H9 (cell line): ENCODE data around the gene NCOR1. TPM values are rescaled to one million over a fixed set of nuclear protein-coding genes. Genes with fewer than 3 reads are reported as not detected.
"Not testable (repeated sequence)": the region's sequence is repeated elsewhere in the genome, so short reads cannot be mapped to it uniquely, and the experiment has no call there.

Source experiments
- DNase-seq: peaks from one replicate; pipeline ENCODE4 v3.0.0-alpha.2; 2017
- H2AFZ ChIP-seq: one replicate; pipeline ENCODE4 v1.6.1; 2013; ENCODE audit warnings: mild to moderate bottlenecking, low read length, control low read depth, moderate library complexity
- H2AK5ac ChIP-seq: 2 replicates; pipeline ENCODE4 v1.6.1; 2013; ENCODE audit warnings: low read length, control low read depth, mixed read lengths; ENCODE audit not compliant: insufficient read length
- H2BK120ac ChIP-seq: one replicate; pipeline ENCODE4 v1.6.1; 2013; ENCODE audit warnings: low read depth, mild to moderate bottlenecking, low read length, control low read depth, inconsistent platforms; ENCODE audit not compliant: poor library complexity, severe bottlenecking
- H2BK12ac ChIP-seq: 2 replicates; pipeline ENCODE4 v1.6.1; 2013; ENCODE audit warnings: low read length, control low read depth, mixed read lengths, low read depth; ENCODE audit not compliant: insufficient read length
- H2BK15ac ChIP-seq: 2 replicates; pipeline ENCODE4 v1.6.1; 2013; ENCODE audit warnings: low read depth, low read length, control low read depth
- H2BK20ac ChIP-seq: one replicate; pipeline ENCODE4 v1.6.1; 2013; ENCODE audit warnings: low read depth, mild to moderate bottlenecking, low read length, control low read depth, inconsistent platforms; ENCODE audit not compliant: poor library complexity, severe bottlenecking
- H2BK5ac ChIP-seq: 2 replicates; pipeline ENCODE4 v1.6.1; 2013; ENCODE audit warnings: low read length, control low read depth, mixed read lengths; ENCODE audit not compliant: insufficient read length
- H3K14ac ChIP-seq: 2 replicates; pipeline ENCODE4 v1.6.1; 2013; ENCODE audit warnings: low read length, control low read depth; ENCODE audit not compliant: insufficient read depth
- H3K18ac ChIP-seq: 2 replicates; pipeline ENCODE4 v1.6.1; 2013; ENCODE audit warnings: low read depth, mild to moderate bottlenecking, mixed read lengths, low read length, control low read depth; ENCODE audit not compliant: insufficient read length
- H3K23ac ChIP-seq: 2 replicates; pipeline ENCODE4 v1.6.1; 2013; ENCODE audit warnings: low read length, control low read depth, mixed read lengths, low read depth; ENCODE audit not compliant: insufficient read length
- H3K23me2 ChIP-seq: 2 replicates; pipeline ENCODE4 v1.6.1; 2013; ENCODE audit warnings: low read depth, mild to moderate bottlenecking, mixed read lengths, low read length, control low read depth; ENCODE audit not compliant: insufficient read length, poor library complexity, severe bottlenecking
- H3K27ac ChIP-seq: 2 replicates; pipeline ENCODE4 v1.5.1; 2013; ENCODE audit warnings: low read length, control low read depth, mixed read lengths, low read depth; ENCODE audit not compliant: insufficient read length
- H3K27me3 ChIP-seq: 2 replicates; pipeline ENCODE4 v1.6.1; 2013; ENCODE audit warnings: low read length, control low read depth, inconsistent platforms; ENCODE audit not compliant: insufficient read depth
- H3K4ac ChIP-seq: 2 replicates; pipeline ENCODE4 v1.6.1; 2013; ENCODE audit warnings: low read depth, mild to moderate bottlenecking, control low read depth, inconsistent platforms, low read length, moderate library complexity
- H3K4me1 ChIP-seq: 2 replicates; pipeline ENCODE4 v1.6.1; 2013; ENCODE audit warnings: low read length, control low read depth, inconsistent platforms; ENCODE audit not compliant: insufficient read depth
- H3K4me2 ChIP-seq: 2 replicates; pipeline ENCODE4 v1.6.1; 2013; ENCODE audit warnings: low read length, control low read depth, mixed read lengths; ENCODE audit not compliant: insufficient read length, insufficient read depth
- H3K56ac ChIP-seq: 2 replicates; pipeline ENCODE4 v1.6.1; 2013; ENCODE audit warnings: low read depth, mild to moderate bottlenecking, mixed read lengths, low read length, control low read depth; ENCODE audit not compliant: insufficient read length
- H3K79me1 ChIP-seq: 2 replicates; pipeline ENCODE4 v1.6.1; 2013; ENCODE audit warnings: low read depth, mild to moderate bottlenecking, moderate library complexity, low read length, control low read depth, inconsistent platforms; ENCODE audit not compliant: insufficient read depth, poor library complexity, severe bottlenecking
- H3K79me2 ChIP-seq: 2 replicates; pipeline ENCODE4 v1.6.1; 2013; ENCODE audit warnings: low read length, control low read depth, inconsistent platforms; ENCODE audit not compliant: insufficient read depth
- H3K9ac ChIP-seq: 2 replicates; pipeline ENCODE4 v1.6.1; 2013; ENCODE audit warnings: low read length, control low read depth, mixed read lengths; ENCODE audit not compliant: insufficient read length; ENCODE audit errors: extremely low read depth
- H3K9me3 ChIP-seq: one replicate; pipeline ENCODE4 v1.6.1; 2013; ENCODE audit warnings: low read depth, low read length, inconsistent platforms; ENCODE audit not compliant: control insufficient read depth
- H3T11ph ChIP-seq: one replicate; pipeline ENCODE4 v1.6.1; 2013; ENCODE audit warnings: mild to moderate bottlenecking, low read length, control low read depth, inconsistent platforms
- H4K20me1 ChIP-seq: one replicate; pipeline ENCODE4 v1.6.1; 2013; ENCODE audit not compliant: control insufficient read depth, insufficient read length, insufficient read depth
- H4K5ac ChIP-seq: 2 replicates; pipeline ENCODE4 v1.6.1; 2013; ENCODE audit warnings: low read depth, mild to moderate bottlenecking, mixed read lengths, low read length, control low read depth; ENCODE audit not compliant: insufficient read length
- H4K8ac ChIP-seq: replicated peaks from 2 replicates; pipeline ENCODE4 v1.6.1; 2013; ENCODE audit warnings: low read length, control low read depth, mixed read lengths, low read depth; ENCODE audit not compliant: insufficient read length
- H4K91ac ChIP-seq: 2 replicates; pipeline ENCODE4 v1.6.1; 2013; ENCODE audit warnings: low read depth, mild to moderate bottlenecking, moderate library complexity, mixed read lengths, low read length, control low read depth; ENCODE audit not compliant: insufficient read length
- H3K27ac Mint-ChIP-seq, 3 experiments: 2 replicates in 2 of 3; 3 replicates in 1 of 3; pipeline ENCODE4 v1.8.0; 2020 to 2021; ENCODE audit warnings: mixed read lengths in 3 of 3, mild to moderate bottlenecking in 1 of 3, moderate library complexity in 1 of 3
- H3K27me3 Mint-ChIP-seq: 2 replicates; pipeline ENCODE4 v1.8.0; 2021; ENCODE audit warnings: low read depth, mild to moderate bottlenecking, moderate library complexity, mixed read lengths
- H3K36me3 Mint-ChIP-seq, 3 experiments: 2 replicates in 2 of 3; 3 replicates in 1 of 3; pipeline ENCODE4 v1.8.0; 2020 to 2021; ENCODE audit warnings: low read depth in 3 of 3, mixed read lengths in 3 of 3; ENCODE audit not compliant: insufficient read depth in 1 of 3
- H3K4me1 Mint-ChIP-seq, 2 experiments: 2 replicates each; pipeline ENCODE4 v1.8.0; 2020; ENCODE audit warnings: mixed read lengths in 2 of 2
- H3K4me3 Mint-ChIP-seq, 2 experiments: 2 replicates in 1 of 2; 3 replicates in 1 of 2; pipeline ENCODE4 v1.8.0; 2020 to 2021; ENCODE audit warnings: mild to moderate bottlenecking in 2 of 2, mixed read lengths in 2 of 2, moderate library complexity in 1 of 2
- H3K9me3 Mint-ChIP-seq, 2 experiments: 2 replicates in 1 of 2; 3 replicates in 1 of 2; pipeline ENCODE4 v1.8.0; 2020; ENCODE audit warnings: mild to moderate bottlenecking in 2 of 2, mixed read lengths in 2 of 2, moderate library complexity in 1 of 2
- CTCF ChIP-seq: fragments of 200-600 bp; sonication (generic); conservative IDR thresholded peaks from 3 replicates; pipeline ENCODE4 v1.8.0; 2021; ENCODE audit warnings: antibody characterized with exemption, mild to moderate bottlenecking
- WGBS: extraction: QIAGEN DNeasy Blood & Tissue Kit; methylation state at CpG from one replicate; pipeline ENCODE4 v1.1.7; 2013; ENCODE audit warnings: missing lambda C conversion rate, low lambda C conversion rate, mixed read lengths; ENCODE audit not compliant: insufficient read length; ENCODE audit errors: extremely low coverage; 5-methylcytosine and 5-hydroxymethylcytosine counted together
- total RNA-seq: library from RNA; stranded (reverse); gene quantifications from 2 replicates; pipeline ENCODE4 v1.2.1, GENCODE V29; 2021

Gene NCOR1
- total RNA-seq, 1 experiment from 2014 or later, result 119 TPM

GRCh38 chr17:16232391-16232790 lies 17.1 kb upstream of the NCOR1 start:
- no peak overlapping the region for H3K18ac ChIP-seq
- Mint-ChIP-seq H3K27me3 (no peaks in the 10 kb centered on the region), H3K4me1 (no peaks in the 10 kb centered on the region), H3K4me3 (no peak overlapping the region), H3K27ac (no peak overlapping the region), H3K36me3 (peaks cover 0 to 15% (median 8%) of the 10 kb centered on the region in 3 experiments; a peak in 5 of 7 replicates), H3K9me3 (no peaks in the 10 kb centered on the region)
- no peaks in the 10 kb centered on the region for H3K27me3 ChIP-seq
- H3K23me2 ChIP-seq, result no peaks in the 10 kb centered on the region
- H3T11ph ChIP-seq, result no peak overlapping the region
- H4K20me1 ChIP-seq, result no peaks in the 10 kb centered on the region
- H3K14ac ChIP-seq, result no peak overlapping the region
- H4K8ac ChIP-seq, result no peak overlapping the region
- H3K4ac ChIP-seq, result no peak overlapping the region
- H3K79me1 ChIP-seq, result no peaks in the 10 kb centered on the region
- H3K56ac ChIP-seq, result no peak overlapping the region
- H3K9me3 ChIP-seq, result no peaks in the 10 kb centered on the region
- no peak overlapping the region for H3K9ac ChIP-seq
- whole genome bisulfite sequencing, result no CpG with 5 or more reads among the region's 1 CpG
- no peak for TF ChIP-seq CTCF
- peaks cover 2% of the 10 kb centered on the region; the same call in 1 of the 2 replicates for H3K79me2 ChIP-seq
- no peak overlapping the region for H4K91ac ChIP-seq
- H3K4me1 ChIP-seq, result no peaks in the 10 kb centered on the region
- no peak overlapping the region for H3K23ac ChIP-seq
- no peak overlapping the region for H2BK15ac ChIP-seq
- H2BK5ac ChIP-seq, result no peak overlapping the region
- DNase-seq, result no peak
- no peak overlapping the region for H3K27ac ChIP-seq
- H2BK20ac ChIP-seq, result no peak overlapping the region
- no peak overlapping the region for H3K4me2 ChIP-seq
- H2AFZ ChIP-seq, result no peak overlapping the region
- H4K5ac ChIP-seq, result no peak overlapping the region
- no peak overlapping the region for H2AK5ac ChIP-seq
- no peak overlapping the region for H2BK120ac ChIP-seq
- no peak overlapping the region for H2BK12ac ChIP-seq

- not testable (repeated sequence) for H3K18ac ChIP-seq, H4K5ac ChIP-seq, H3K14ac ChIP-seq, H3K79me2 ChIP-seq, H3K4me3 Mint-ChIP-seq, H3K27me3 Mint-ChIP-seq, H3K9me3 Mint-ChIP-seq, H3K4me2 ChIP-seq, H3K23me2 ChIP-seq, H3K79me1 ChIP-seq, H3K9me3 ChIP-seq, H2BK120ac ChIP-seq, H2BK5ac ChIP-seq, H3K23ac ChIP-seq, H3K27ac Mint-ChIP-seq, DNase-seq, H2BK12ac ChIP-seq, H4K91ac ChIP-seq, H3T11ph ChIP-seq, H3K4me1 Mint-ChIP-seq, H3K4me1 ChIP-seq, H3K9ac ChIP-seq, H3K27me3 ChIP-seq, H3K56ac ChIP-seq, H2AK5ac ChIP-seq, H2AFZ ChIP-seq, H4K8ac ChIP-seq, H2BK20ac ChIP-seq, H2BK15ac ChIP-seq, H3K27ac ChIP-seq, H4K20me1 ChIP-seq, H3K4ac ChIP-seq
- WGBS, result no CpG with 5 or more reads among the region's 8 CpGs
- H3K36me3 Mint-ChIP-seq, result peaks cover 1 to 15% (median 8%) of the 10 kb centered on the region in 3 experiments; a peak in 5 of 7 replicates
These were observed 14.7 kb upstream of the NCOR1 start for GRCh38 chr17:16229912-16230561.
